Measurements from ENCODE around the gene HAUS3. TPM values are rescaled to one million over a fixed set of nuclear protein-coding genes. Genes with fewer than 3 reads are reported as not detected.
A peak's percentile ranks its signal among the peaks of the same experiment; 100 is the strongest.

The HAUS3 gene
- total RNA-seq, 2 experiments from 2014 or later, result 143 to 148 TPM

- POLR2A ChIA-PET, result interaction anchor here (1.2 kb wide), 1 partner anchor 26 kb away, joined by 7 read pairs; the partner anchor contains the start of gene MXD4
- H3K27ac ChIP-seq (ENCODE audit: low read depth in 1 of 2, low read length in 2 of 2), result no peak overlapping the region
- no peaks in the 10 kb centered on the region for H3K27me3 ChIP-seq (ENCODE audit: control insufficient read depth in 1 of 2, insufficient read depth in 2 of 2, low read length in 2 of 2)
- no peaks in the 10 kb centered on the region for H3K9me3 ChIP-seq (ENCODE audit: control insufficient read depth in 1 of 2, insufficient read depth in 1 of 2, low read length in 2 of 2)
- TF ChIP-seq CTCF (IDR thresholded peaks at IDR 0.05), result no peak
- H3K4me3 Mint-ChIP-seq, result no peak overlapping the region
- H3K27ac Mint-ChIP-seq, result peak overlapping the region; percentile 77
- no peaks in the 10 kb centered on the region for H3K27me3 Mint-ChIP-seq
- peaks cover 78% of the 10 kb centered on the region for H3K4me1 ChIP-seq (ENCODE audit: insufficient read depth, low read length)
- peaks cover 4% of the 10 kb centered on the region for H3K36me3 ChIP-seq (ENCODE audit: insufficient read depth, low read length)
- no peak overlapping the region for H3K4me3 ChIP-seq (ENCODE audit: low read length)
- peaks cover 37% of the 10 kb centered on the region for H3K4me1 Mint-ChIP-seq (ENCODE audit: low read depth)
- H3K9me3 Mint-ChIP-seq, result no peaks in the 10 kb centered on the region
- ATAC-seq (ENCODE audit: poor library complexity), result no peak
- intact Hi-C loops (cut with DNase I, micrococcal nuclease), result no loop called here
- DNase-seq, result peak in 1 of 14 experiments; percentile 4
- peaks cover 11% of the 10 kb centered on the region for H3K36me3 Mint-ChIP-seq (ENCODE audit: low read depth)
- CTCF ChIA-PET, result no interaction called here
Observed at GRCh38 chr4:2288051-2288541, 46.2 kb upstream of the HAUS3 start.

- intact Hi-C loops (cut with DNase I, micrococcal nuclease), result no loop called here
- CTCF ChIA-PET, result interaction anchor here (1.0 kb wide), 1 partner anchor 175 kb away, joined by 3 read pairs; no protein-coding TSS in a partner anchor
- ATAC-seq (ENCODE audit: poor library complexity) (no peak), DNase-seq (peak in 1 of 14 experiments; percentile 8)
- no peaks in the 10 kb centered on the region for H3K9me3 Mint-ChIP-seq
- H3K4me3 Mint-ChIP-seq, result no peak overlapping the region
- no peaks in the 10 kb centered on the region for H3K27me3 Mint-ChIP-seq
- Histone ChIP-seq H3K4me1 (ENCODE audit: insufficient read depth, low read length) (peaks cover 81% of the 10 kb centered on the region), H3K36me3 (ENCODE audit: insufficient read depth, low read length) (peaks cover 4% of the 10 kb centered on the region), H3K9me3 (ENCODE audit: control insufficient read depth in 1 of 2, insufficient read depth in 1 of 2, low read length in 2 of 2) (no peaks in the 10 kb centered on the region), H3K4me3 (ENCODE audit: low read length) (no peak overlapping the region), H3K27me3 (ENCODE audit: control insufficient read depth in 1 of 2, insufficient read depth in 2 of 2, low read length in 2 of 2) (no peaks in the 10 kb centered on the region), H3K27ac (ENCODE audit: low read depth in 1 of 2, low read length in 2 of 2) (no peak overlapping the region)
- POLR2A ChIA-PET, result interaction anchor here (0.9 to 1.2 kb wide), 2 partner anchors 26 to 102 kb away, joined by 3 to 7 read pairs; partner anchors contain the start of gene MXD4
- H3K27ac Mint-ChIP-seq, result peak overlapping the region; percentile 77
- peaks cover 37% of the 10 kb centered on the region for H3K4me1 Mint-ChIP-seq (ENCODE audit: low read depth)
- peaks cover 10% of the 10 kb centered on the region for H3K36me3 Mint-ChIP-seq (ENCODE audit: low read depth)
- no peak for TF ChIP-seq CTCF (IDR thresholded peaks at IDR 0.05)
Observed at GRCh38 chr4:2287594-2287915, 45.6 kb upstream of the HAUS3 start.

GRCh38 chr4:2286904-2287593, 45.1 kb upstream of the HAUS3 start:
- peaks cover 4% of the 10 kb centered on the region for H3K36me3 ChIP-seq (ENCODE audit: insufficient read depth, low read length)
- Mint-ChIP-seq H3K27ac (peak overlapping the region; percentile 77), H3K27me3 (no peaks in the 10 kb centered on the region), H3K4me3 (no peak overlapping the region), H3K9me3 (no peaks in the 10 kb centered on the region), H3K36me3 (ENCODE audit: low read depth) (peaks cover 5% of the 10 kb centered on the region), H3K4me1 (ENCODE audit: low read depth) (peaks cover 37% of the 10 kb centered on the region)
- H3K4me1 ChIP-seq (ENCODE audit: insufficient read depth, low read length), result peaks cover 82% of the 10 kb centered on the region
- no peak overlapping the region for H3K27ac ChIP-seq (ENCODE audit: low read depth in 1 of 2, low read length in 2 of 2)
- no peaks in the 10 kb centered on the region for H3K27me3 ChIP-seq (ENCODE audit: control insufficient read depth in 1 of 2, insufficient read depth in 2 of 2, low read length in 2 of 2)
- no peak for ATAC-seq (ENCODE audit: poor library complexity)
- intact Hi-C loops (cut with DNase I, micrococcal nuclease), result no loop called here
- no peaks in the 10 kb centered on the region for H3K9me3 ChIP-seq (ENCODE audit: control insufficient read depth in 1 of 2, insufficient read depth in 1 of 2, low read length in 2 of 2)
- ChIA-PET POLR2A (interaction anchor here (0.9 kb wide), 1 partner anchor 103 kb away, joined by 3 read pairs; no protein-coding TSS in a partner anchor), CTCF (interaction anchor here (1.0 kb wide), 1 partner anchor 175 kb away, joined by 3 read pairs; no protein-coding TSS in a partner anchor)
- no peak overlapping the region for H3K4me3 ChIP-seq (ENCODE audit: low read length)
- peak in 2 of 14 experiments; percentile 4 to 16 for DNase-seq
- TF ChIP-seq CTCF (IDR thresholded peaks at IDR 0.05), result no peak

Data from CD4-positive, alpha-beta T cell (primary cell).